Fibroblast of lung (primary cell): Measurements from ENCODE around the gene CORO1A.

Experiments used
- EZH2 ChIP-seq: IDR thresholded peaks from 2 replicates; pipeline ENCODE4 v1.5.1; 2012; ENCODE audit warnings: low read length, control low read depth, mild to moderate bottlenecking; ENCODE audit errors: missing control alignments
- TF ChIP-seq, protein P1 (sequence below), 2 donors: IDR thresholded peaks in 1 of 2; conservative IDR thresholded peaks in 1 of 2; 1 replicate in 1 of 2; 2 replicates in 1 of 2; pipeline ENCODE4 v1.5.1; 2011 to 2012; ENCODE audit warnings: low read length in 2 of 2, control low read depth in 1 of 2, inconsistent platforms in 1 of 2, low read depth in 1 of 2, mild to moderate bottlenecking in 1 of 2

DNA sequence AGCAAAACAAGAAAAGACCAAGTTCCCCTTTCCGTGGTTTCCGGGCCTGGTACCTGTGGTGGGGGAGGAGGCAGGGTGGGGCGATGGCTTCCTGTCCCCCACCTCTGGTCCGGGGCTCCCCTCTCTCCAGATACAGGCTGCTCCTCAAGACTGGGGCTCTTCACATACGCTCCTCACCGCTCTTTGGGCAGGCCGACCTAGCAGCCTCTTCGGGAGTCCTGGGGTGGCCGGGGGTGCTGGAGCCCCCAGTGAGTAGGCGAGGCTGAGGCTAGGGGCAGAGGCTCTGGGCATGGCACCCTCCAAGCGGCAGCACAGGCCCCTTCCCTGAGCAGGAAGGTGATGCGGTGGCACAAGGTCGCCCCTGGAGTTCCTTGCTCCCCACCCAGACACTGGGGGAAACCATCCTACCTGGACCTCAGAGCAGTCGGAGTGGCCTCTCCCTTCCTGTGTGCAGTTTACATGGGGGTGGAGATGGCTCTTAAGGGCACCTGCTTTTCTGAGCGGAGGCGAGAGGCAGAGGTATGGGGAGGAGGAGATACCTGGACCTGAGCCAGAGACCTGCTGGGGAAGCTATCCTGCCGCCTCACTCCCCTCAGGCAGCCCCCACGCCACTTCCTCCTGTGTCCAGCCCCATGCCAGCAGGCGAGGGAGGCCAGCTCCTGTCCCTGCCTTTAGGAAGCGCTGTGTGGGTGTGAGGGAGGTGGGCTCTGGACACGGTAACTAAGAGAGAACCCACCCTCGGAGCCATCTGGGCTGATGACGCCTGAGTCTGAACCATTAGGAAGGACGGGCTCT is 891 bp downstream of the CORO1A start:
- TF ChIP-seq, protein P1, sequence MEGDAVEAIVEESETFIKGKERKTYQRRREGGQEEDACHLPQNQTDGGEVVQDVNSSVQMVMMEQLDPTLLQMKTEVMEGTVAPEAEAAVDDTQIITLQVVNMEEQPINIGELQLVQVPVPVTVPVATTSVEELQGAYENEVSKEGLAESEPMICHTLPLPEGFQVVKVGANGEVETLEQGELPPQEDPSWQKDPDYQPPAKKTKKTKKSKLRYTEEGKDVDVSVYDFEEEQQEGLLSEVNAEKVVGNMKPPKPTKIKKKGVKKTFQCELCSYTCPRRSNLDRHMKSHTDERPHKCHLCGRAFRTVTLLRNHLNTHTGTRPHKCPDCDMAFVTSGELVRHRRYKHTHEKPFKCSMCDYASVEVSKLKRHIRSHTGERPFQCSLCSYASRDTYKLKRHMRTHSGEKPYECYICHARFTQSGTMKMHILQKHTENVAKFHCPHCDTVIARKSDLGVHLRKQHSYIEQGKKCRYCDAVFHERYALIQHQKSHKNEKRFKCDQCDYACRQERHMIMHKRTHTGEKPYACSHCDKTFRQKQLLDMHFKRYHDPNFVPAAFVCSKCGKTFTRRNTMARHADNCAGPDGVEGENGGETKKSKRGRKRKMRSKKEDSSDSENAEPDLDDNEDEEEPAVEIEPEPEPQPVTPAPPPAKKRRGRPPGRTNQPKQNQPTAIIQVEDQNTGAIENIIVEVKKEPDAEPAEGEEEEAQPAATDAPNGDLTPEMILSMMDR (conservative IDR thresholded peaks at IDR 0.05 in 1 of 2, IDR thresholded peaks at IDR 0.05 in 1 of 2; ENCODE audit: low read depth in 1 of 2, low read length in 2 of 2), result no peak
- no peak for TF ChIP-seq EZH2
